Measurements from ENCODE around the gene RCAN3. TPM values are rescaled to one million over a fixed set of nuclear protein-coding genes. Genes with fewer than 3 reads are reported as not detected.

Gene RCAN3
- total and polyA plus RNA-seq, 8 donors = 4.0 to 14.2 (median 11.9) TPM

- intact Hi-C loops (cut with DNase I) = no loop called here
- DNase-seq (peak in 2 of 6 donors; percentile 8 to 22), ATAC-seq (no peak), FAIRE-seq (no peak)
- Histone ChIP-seq H3K4me1 (peaks cover 18 to 25% (median 20%) of the 10 kb centered on the region in 3 donors), H3K27ac (peak overlapping the region in 3 of 4 donors; percentile 78 to 79 (median 78)), H3K27me3 (no peaks in the 10 kb centered on the region), H3K9me3 (no peaks in the 10 kb centered on the region), H3K36me3 (no peaks in the 10 kb centered on the region), H3K4me3 (no peak overlapping the region)
- WGBS, 2 donors = 87 to 96% methylated on average over 3 of the region's 3 CpGs
- TF ChIP-seq CTCF (IDR thresholded peaks at IDR 0.05) = no peak
These were observed 63.7 kb downstream of the RCAN3 start for GRCh38 chr1:24566236-24566867.

GRCh38 chr1:24567792-24568388, 65.3 kb downstream of the RCAN3 start:
- WGBS, 2 donors = 16% methylated on average over 17 of the region's 17 CpGs
- Histone ChIP-seq H3K9me3 (no peaks in the 10 kb centered on the region), H3K27ac (peak overlapping the region; percentile 77 to 79 (median 78)), H3K4me1 (peaks cover 14 to 25% (median 20%) of the 10 kb centered on the region in 3 donors), H3K4me3 (no peak overlapping the region), H3K36me3 (no peaks in the 10 kb centered on the region), H3K27me3 (no peaks in the 10 kb centered on the region)
- FAIRE-seq (peak; percentile 13), DNase-seq (peak; percentile 74 to 90 (median 81)), ATAC-seq (peak; percentile 92 to 95 (median 95))
- peak in 1 of 4 donors; percentile 23 for TF ChIP-seq CTCF (IDR thresholded peaks at IDR 0.05)
- intact Hi-C loops (cut with DNase I) = no loop called here

- 60 to 69% methylated on average over 2 of the region's 2 CpGs for WGBS, 2 donors
- ATAC-seq (no peak), DNase-seq (peak in 1 of 6 donors; percentile 18), FAIRE-seq (no peak)
- no peak overlapping the region for H3K4me3 ChIP-seq
- TF ChIP-seq CTCF (IDR thresholded peaks at IDR 0.05) = no peak
- H3K36me3 ChIP-seq = no peaks in the 10 kb centered on the region
- H3K9me3 ChIP-seq = no peaks in the 10 kb centered on the region
- H3K27me3 ChIP-seq = no peaks in the 10 kb centered on the region
- intact Hi-C loops (cut with DNase I) = no loop called here
- H3K27ac ChIP-seq = peak overlapping the region; percentile 77 to 79 (median 78)
- H3K4me1 ChIP-seq = peaks cover 14 to 25% (median 20%) of the 10 kb centered on the region in 3 donors
These were observed 65.8 kb downstream of the RCAN3 start for GRCh38 chr1:24568475-24568874.

GRCh38 chr1:24570265-24571125, 67.9 kb downstream of the RCAN3 start:
- Histone ChIP-seq H3K9me3 (no peaks in the 10 kb centered on the region), H3K4me1 (peaks cover 14 to 20% (median 17%) of the 10 kb centered on the region in 3 donors), H3K36me3 (no peaks in the 10 kb centered on the region), H3K27ac (no peak overlapping the region), H3K4me3 (no peak overlapping the region), H3K27me3 (no peaks in the 10 kb centered on the region)
- no peak for TF ChIP-seq CTCF (IDR thresholded peaks at IDR 0.05)
- WGBS, 2 donors = 83% methylated on average over 10 of the region's 10 CpGs
- ATAC-seq (no peak), FAIRE-seq (no peak), DNase-seq (no peak)
- intact Hi-C loops (cut with DNase I) = no loop called here

All from pancreas (tissue), 10 donors.